GM21619 (cell line): ENCODE results near the gene OMD.

Experiments used
- ATAC-seq: cut with Tn5 transposase; IDR thresholded peaks from one replicate; pipeline ENCODE4 v1.9.1; 2021; ENCODE audit not compliant: unreplicated experiment

Gene OMD, protein sequence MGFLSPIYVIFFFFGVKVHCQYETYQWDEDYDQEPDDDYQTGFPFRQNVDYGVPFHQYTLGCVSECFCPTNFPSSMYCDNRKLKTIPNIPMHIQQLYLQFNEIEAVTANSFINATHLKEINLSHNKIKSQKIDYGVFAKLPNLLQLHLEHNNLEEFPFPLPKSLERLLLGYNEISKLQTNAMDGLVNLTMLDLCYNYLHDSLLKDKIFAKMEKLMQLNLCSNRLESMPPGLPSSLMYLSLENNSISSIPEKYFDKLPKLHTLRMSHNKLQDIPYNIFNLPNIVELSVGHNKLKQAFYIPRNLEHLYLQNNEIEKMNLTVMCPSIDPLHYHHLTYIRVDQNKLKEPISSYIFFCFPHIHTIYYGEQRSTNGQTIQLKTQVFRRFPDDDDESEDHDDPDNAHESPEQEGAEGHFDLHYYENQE

DNA sequence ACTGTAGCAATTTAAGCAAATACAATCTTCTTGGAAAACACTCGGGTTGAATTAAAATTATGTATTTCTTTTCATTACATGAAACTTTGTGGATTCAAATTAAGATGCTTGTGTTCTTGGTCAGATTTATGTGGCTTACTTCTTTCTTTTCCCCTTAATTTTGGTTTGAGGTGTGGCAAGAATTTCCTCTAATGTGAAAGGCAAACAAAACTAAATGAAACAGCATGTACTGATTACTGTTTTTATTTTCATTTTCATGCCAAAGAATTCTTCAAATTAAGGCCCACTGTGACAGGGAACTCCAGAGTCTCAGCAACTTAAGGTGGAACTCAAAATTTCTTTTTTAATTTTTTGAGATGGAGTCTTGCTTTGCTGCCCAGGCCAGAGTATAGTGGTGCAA, at the start of gene OMD:
OMD (minus strand) TSS at position 132 of the 400 bp plus-strand sequence. CDS start 6,913 bp downstream, outside the sequence.
- ATAC-seq: no peak

DNA sequence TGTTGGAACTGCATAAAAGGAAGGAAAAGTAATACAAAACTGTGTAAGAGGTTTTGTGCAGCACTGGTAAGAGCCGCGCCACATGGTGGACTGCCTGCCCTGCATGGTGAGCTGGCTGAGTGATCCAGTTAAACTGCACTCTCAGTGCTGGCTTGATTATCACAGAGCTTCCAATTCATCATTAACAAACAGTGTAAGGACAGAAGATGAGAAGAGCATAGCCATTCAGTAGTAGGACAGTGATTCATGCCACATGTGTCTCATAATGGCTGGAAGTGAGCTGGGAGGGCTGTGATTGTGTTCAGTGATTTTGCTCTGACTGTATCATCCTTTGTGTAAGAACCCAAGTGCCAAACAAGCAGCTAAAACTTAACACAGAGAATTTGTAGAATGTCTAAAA, 43.9 kb upstream of the OMD start:
- ATAC-seq: no peak

DNA sequence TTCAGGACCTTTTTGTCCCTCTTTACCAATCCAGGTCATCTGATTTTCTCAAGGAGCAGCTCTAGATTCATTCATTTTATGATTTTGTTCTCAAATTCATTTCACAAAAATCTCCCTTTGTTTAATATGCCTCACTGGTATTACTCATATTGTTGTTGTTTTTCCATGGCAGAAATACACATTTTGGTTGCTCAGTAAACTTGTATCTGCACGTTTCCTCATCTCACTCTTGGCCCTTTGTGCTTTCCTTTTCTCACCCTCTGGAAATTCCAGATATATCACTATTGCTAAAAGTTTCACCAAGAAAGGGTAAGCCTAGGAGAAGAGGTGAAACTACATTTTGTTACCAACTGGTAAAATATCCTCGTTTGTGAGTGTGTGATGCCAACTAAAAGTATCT, 43.2 kb upstream of the OMD start:
- no peak for ATAC-seq

DNA sequence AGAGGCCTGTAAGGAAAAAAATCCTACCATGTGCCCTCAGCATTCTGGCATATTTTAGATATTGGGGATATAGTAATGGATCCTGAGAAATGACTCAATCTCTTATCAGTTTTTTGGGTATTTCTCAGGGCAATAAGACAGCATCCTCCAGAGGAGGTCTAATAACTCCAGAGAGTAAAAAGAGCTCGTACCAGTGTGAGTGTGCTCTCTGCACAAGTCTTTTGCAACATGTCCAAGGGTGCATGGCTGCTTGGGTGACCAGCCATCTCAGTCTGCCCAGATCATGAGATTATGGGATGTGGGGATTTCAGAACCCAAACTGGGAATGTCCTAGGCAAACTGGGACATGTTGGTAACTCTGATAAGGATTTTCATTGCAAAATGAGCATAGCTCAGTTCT, 42.8 kb upstream of the OMD start:
- ATAC-seq: no peak

DNA sequence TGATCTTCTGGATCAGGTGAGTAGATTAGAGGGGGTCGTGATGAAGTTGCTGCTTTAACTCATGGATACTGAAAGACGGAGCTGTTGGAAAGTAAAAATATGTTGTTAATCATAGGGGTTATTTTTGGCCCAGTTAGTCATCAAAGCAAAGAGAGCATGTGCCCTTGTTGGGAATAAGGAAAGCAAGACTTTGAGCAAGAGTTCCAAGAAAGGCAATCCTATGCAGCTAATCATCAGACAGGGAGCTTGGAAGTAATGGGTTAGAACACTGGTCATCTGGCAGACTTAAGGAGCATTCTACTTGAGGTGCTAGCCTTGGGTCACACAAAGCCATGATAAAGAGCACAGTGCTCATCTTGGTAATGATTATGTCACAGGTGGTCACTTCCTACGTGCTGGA, 39.7 kb upstream of the OMD start:
- no peak for ATAC-seq

DNA sequence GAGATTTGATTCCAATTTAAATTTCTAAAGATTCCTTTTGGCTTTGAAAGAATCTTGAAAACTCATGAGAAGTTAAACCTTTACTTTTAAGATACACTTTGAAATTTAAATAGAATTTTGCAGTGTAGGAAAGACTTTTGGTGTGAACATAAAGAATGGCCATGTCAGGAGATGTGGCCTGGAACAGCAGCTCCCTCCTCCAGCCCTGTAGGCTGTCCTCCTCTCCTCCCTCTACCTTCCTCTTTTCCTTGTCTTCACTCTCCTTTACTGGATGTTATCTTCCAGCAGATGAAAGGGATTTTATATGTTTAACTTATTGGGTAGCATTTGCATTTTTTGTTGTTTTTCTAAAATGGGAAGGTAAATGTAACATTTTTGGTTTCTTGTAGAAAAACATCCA, 39.1 kb upstream of the OMD start:
- no peak for ATAC-seq

DNA sequence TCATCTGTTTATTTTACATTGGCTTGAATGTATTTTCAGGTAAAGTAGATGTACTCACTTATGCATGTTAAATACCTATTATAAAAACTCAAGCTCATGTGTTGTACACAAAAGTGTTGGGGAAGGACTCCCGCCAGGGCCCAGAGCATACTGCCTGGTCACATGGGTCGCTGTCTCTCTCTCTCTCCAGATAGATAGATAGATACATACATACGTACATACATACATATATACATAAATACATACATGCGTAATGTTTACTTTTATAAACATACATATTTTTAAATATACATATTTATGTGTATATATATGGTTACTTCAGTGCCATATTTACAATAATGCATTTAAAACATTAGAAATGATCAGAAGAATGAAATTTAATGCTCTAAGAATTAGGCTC, 33.3 kb upstream of the OMD start:
- no peak for ATAC-seq

DNA sequence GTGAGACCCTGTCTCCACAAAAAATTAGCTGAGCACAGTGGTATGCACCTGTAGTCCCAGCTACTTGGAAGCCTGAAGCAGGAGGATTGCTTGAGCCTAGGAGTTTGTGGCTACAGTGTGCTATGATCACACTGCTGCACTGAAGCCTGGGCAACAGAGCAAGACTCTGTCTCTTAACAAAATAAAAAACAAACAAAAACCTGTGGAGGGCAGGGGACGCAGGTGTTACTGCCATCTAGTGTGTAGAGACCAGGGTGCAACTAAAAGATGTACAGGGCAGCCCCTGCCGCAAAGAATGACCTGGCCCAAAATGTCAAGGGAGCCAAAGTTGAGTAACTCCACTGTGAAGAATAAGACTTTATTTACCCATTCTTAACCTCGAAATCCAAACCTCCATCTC, 30.9 kb upstream of the OMD start:
- ATAC-seq: no peak

DNA sequence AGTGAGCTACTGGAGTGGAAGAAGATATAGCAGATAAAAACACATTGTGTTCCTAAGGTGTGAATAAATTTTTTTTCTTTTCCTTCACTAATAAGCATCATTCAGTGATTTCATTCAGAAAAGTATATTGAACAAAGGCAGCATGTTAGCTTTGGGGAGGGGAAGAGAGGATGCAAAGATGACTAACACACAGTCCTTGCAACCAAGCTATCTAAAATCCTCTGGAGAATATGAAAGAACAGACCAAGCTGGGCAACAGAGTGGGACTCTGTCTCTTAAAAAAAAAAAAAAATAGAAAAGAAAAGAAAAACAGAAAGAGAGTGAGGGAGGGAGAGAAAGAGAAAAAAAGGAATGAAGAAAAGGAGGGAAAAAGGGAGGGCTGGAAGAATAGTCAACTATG, 22.3 kb upstream of the OMD start:
- no peak for ATAC-seq

DNA sequence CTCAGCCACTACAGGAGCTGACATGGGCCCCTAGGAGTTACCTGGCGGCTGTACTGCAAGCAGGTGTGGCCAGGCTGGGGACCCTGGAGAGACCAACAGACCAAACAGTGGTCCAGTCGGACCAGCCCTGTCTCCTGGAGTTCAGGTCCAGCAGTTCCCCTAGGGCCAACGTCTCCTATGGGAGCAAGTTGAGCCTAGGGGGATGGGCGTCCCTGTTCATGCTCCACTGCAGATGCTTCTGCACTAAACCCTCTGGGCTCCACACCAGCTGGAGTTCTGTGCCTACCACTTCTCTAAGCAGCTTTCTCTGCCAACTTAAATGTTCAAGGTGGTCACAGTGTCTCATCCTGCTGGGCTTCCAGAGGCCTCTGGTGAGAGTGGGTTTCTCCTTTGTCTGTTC, 20.6 kb upstream of the OMD start:
- ATAC-seq: no peak

DNA sequence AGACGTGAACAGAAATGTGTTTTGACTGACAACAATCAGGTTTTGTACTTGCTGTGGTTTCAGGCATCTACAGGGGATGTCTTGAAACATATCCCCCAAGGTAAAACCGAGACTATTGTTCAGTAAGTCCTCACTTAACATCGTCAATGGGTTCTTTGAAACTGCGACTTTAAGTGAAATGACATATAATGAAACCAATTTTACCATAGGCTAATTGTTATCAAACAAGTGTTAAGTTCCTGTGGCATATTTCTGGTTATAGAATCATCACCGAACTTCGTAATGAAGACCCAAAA, 16.4 kb upstream of the OMD start:
- peak; percentile 64 for ATAC-seq

DNA sequence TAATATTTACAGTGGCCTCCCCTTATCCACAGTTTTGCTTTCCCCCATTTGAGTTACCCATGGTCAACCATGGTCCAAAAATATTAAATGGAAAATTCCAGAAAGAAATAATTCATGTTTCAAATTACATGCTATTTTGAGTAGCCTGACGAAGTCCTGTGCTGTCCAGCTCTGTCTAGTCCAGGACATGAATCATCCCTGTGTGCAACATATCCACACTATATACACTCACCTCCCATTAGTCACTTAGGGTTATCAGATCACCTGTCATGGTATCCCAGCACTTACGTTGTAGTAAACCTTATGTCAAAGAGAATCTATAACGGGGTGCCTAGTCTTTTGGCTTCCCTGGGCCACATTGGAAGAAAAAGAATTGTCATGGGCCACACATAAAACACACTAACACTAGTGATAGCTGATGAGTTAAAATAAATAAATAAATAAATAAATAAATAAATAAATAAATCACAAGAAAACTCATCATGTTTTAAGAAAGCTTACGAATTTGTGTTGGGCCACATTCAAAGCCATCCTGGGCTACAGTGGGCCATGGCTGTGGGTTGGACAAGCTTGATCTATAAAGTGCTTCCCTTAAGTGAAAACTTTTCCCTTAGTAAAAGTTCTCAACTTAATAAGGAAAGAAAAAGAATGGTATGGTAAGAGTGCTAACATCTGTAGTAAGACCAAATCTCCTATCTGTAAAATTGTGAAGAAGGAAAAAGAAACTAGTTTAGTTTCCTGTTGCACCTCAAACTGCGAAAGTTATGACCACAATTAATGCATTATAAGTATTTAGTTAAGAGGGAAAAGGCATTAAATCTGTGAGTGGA, 15.9 kb upstream of the OMD start:
- ATAC-seq: no peak

DNA sequence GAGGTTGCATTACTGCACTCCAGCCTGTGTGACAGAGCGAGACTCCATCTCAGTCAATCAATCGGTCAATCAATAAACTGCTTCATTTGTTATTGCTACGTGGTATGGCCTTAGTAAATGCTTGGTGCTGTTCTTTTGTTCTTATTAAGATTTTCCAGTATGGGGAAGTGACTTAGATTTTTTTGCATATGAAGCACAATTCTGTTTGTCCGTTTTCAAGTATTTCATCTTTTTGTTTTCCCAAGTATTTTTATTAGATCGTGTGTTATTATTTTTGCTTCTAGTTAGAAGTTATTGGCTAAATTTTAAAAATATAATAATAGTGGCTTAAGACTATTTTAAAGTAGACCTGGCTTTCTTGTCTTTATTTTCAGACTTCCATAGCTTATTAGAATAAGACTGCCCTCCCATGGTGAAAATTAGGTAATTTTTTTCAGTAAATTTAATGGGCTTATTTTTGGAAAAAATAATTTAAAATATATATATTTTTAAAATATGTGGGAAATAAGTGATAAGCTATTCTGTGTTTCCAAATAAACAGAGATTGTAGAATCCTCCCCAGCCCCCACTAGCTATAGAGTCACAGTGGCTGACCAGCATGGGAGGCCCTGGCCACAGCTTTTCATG, 14.7 kb upstream of the OMD start:
- no peak for ATAC-seq

DNA sequence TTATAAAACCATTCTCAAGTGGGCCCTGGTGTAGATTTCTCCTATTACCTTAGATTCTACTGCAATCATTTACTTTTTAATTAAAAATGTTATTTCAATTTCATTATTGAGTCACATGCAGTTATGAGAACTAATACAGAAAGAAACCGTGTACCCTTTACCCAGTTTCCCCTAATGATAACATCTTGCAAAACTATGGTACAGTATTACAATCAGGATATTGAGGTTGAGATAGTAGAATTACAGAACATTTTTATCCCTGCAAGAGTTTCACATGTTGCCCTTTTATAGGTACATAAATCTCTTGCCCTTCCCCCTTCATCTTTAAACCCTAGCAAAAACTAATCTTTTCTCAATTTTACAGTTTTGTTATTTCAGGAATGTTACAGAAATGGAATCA, 11.0 kb upstream of the OMD start:
- ATAC-seq: no peak

DNA sequence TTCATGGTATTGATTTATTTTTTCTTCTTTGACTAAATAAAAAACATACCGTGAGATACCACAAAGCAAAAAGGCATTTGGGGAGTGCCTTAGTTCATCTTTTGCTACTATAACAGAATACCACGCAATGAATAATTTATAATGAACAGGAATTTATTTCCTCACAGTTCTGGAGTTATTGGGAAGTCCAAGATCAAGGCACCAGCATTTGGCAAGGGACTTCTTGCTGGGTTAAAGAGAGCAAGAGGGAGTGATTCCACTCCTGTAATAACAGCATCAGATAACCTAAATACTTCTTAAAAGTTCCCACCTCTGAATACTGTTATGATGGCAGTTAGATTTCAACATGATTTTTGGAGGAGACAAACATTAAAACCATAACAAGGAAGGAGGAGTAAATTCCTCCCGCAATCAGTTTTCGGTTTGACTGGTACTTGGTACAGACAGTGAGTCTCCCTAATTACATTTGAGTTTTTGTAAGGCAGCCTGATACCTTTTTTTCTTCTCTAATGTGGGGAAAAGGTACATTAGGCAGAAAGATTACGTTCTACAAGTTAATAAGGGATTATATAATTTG, 8.8 kb upstream of the OMD start:
- ATAC-seq: no peak

DNA sequence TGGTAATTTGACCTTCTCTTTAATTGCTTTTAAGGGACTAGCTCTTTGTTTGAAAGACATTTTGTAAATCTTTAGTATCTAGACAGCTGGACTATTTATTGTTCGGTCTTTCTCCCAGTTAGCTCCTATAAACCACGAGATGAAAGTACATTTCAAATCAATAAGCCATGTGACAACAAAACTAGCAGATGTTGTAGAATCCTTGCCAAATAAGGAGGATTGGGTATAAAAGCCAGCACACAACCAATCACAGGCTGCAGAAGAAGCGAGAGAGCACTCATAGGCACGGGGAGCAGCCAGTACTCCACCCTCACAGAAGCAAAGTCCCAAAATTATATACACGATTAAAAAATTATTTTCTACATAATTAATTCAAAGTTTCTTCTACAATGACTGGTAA, 8.1 kb upstream of the OMD start:
- ATAC-seq: no peak

DNA sequence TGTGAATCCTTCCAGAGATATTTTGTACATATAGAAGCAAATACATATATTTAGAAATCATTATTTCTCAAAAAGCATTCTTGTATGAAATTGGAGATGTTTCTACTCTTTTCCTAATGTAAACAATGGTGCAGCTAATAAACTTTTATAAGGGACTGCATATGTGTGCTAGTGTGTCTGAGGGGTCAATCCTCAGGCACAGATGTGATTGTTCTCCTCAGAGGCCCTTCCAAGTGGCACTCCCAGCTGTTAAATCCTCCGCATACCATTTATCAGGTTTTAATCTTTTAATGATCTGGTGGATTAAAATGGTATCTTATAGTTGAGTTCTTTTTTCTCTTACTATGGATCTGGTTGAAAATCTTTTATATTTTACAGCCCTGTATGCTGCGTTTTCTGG, 5.6 kb upstream of the OMD start:
- no peak for ATAC-seq

DNA sequence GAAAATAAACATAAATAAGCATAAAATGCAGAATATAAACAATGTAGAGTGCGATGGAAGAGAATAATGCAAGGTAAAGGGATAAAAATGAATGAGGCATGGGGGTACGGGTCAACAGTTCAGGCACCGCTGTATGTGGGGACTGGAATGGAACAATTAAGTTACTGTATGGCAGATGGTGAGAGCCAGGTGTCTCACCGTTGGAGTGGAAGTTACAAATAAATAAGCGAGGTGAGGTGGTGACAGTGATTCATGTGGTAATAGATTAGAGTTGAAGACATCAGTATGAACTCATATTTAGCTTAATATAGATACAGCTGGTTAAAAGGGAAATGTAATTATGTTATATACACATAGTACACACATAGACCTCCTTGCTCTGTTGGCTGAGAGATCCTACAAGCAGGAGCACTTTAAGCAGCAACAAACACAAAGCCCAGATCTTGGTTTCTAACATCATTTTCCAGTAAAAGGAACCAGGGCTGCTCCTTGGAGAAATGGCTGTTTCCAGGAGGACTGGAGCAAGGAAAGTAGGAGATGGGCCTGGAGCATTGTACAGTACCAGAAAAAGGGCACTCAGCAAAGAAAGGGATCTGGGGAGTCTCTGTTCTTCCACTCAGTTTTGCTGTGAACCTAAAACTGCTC, 2.4 kb upstream of the OMD start:
- no peak for ATAC-seq

DNA sequence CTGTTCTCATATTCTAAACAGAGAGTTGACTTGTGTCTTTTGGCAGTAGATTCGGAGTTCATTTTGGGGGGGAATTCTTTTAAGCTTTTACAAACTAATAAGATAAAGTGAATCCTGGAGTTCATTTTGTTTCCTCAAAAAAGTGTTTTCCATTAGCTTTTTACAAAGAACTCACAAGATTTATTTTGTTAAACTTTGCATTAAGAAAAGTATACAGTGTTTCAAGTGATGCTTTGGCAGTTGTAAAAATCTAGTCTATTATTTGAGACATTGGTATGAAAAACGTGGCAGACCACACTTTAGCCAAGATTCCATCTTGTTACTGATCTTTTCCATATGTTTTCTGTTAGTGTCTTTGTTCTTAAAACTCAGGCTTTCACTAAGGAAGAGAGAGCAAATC, 1.2 kb upstream of the OMD start:
- ATAC-seq: no peak

DNA sequence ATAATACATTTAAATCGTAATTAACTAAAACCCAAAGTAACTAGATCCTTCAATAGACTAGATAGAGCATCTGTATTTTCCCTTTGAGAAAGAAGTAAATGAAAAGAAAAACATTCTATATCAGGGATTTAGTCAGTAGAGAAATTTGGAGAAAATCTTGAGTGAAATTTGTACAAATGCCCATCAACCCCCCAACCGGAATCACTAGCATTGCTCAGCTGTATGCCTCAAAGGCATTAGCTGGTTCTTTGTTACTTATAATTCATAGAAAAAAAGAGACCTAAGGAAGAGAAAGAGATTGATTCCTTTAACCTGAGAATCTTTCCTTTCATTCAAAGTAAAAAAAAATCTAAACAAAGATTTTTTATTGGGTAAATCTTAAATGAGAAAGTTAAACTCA, 659 bp downstream of the OMD start:
- no peak for ATAC-seq

DNA sequence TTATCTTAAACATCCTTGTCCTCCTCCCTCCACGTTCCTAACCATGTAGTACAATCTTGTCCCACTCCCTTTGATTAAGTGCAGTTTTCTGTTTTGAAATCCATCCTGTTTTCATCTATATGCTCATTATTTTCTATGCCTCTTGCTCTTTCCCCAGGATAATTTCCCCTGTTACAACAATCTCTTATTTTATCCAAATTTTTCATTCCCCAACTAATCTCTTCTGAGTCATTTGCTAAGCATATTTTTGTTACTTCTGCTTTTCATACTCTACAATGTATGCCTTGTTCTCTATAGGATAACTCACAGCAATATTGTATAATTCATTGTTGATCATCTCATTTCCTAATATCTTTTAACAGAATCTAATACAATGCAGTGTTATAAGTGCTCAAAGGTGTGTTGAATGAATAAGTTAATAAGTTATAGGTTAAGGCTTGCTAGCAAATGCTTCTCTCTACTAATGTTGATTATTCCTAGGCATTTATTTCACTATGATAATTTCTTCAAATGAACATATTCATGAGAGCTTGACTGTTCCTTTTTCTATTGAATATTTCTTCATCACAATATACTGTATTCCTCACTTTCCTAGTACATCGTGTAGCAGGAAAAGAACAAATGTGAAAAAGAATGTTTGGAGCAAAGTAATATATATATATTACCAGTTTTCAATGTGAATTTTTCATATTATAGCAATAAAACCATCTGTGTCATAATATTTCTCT, 1.5 kb downstream of the OMD start:
- ATAC-seq: no peak
